ENCODE results near the gene APIP.

The APIP gene

GRCh38 chr11:34916015-34916842 is at the start of gene APIP, which contains the start of gene PDHX:
Gene APIP, minus strand, starts transcription at chr11:34916379. Its CDS starts 95 bp downstream, at chr11:34916284.
Gene PDHX, plus strand, starts transcription at chr11:34916618. Its CDS starts 38 bp downstream, at chr11:34916656.
- peak; percentile 96 for DNase-seq (ENCODE audit: low read depth)

- no peak for DNase-seq (ENCODE audit: low read depth)
Measured at GRCh38 chr11:34964610-34965331, 48.6 kb upstream of the APIP start.

GRCh38 chr11:34963351-34963750 is 47.2 kb upstream of the APIP start:
- no peak for DNase-seq (ENCODE audit: low read depth)

- DNase-seq (ENCODE audit: low read depth): no peak
Measured at GRCh38 chr11:34962034-34962433, 45.9 kb upstream of the APIP start.

- no peak for DNase-seq (ENCODE audit: low read depth)
Measured at GRCh38 chr11:34960277-34960676, 44.1 kb upstream of the APIP start.

- DNase-seq (ENCODE audit: low read depth): no peak
Measured at GRCh38 chr11:34959770-34960169, 43.6 kb upstream of the APIP start.

GRCh38 chr11:34957606-34958005 is 41.4 kb upstream of the APIP start:
- no peak for DNase-seq (ENCODE audit: low read depth)

- DNase-seq (ENCODE audit: low read depth): no peak
Measured at GRCh38 chr11:34957206-34957605, 41.0 kb upstream of the APIP start.

GRCh38 chr11:34953955-34954354 is 37.8 kb upstream of the APIP start:
- no peak for DNase-seq (ENCODE audit: low read depth)

GRCh38 chr11:34948696-34949095 is 32.5 kb upstream of the APIP start:
- no peak for DNase-seq (ENCODE audit: low read depth)

GRCh38 chr11:34944692-34945091 is 28.5 kb upstream of the APIP start:
- no peak for DNase-seq (ENCODE audit: low read depth)

GRCh38 chr11:34941688-34942087 is 25.5 kb upstream of the APIP start:
- no peak for DNase-seq (ENCODE audit: low read depth)

- no peak for DNase-seq (ENCODE audit: low read depth)
Measured at GRCh38 chr11:34940026-34940677, 24.0 kb upstream of the APIP start.

- no peak for DNase-seq (ENCODE audit: low read depth)
Measured at GRCh38 chr11:34938611-34939010, 22.4 kb upstream of the APIP start.

- DNase-seq (ENCODE audit: low read depth): no peak
Measured at GRCh38 chr11:34936945-34937629, 20.9 kb upstream of the APIP start.

GRCh38 chr11:34929794-34930763 is 13.9 kb upstream of the APIP start:
- DNase-seq (ENCODE audit: low read depth): no peak

GRCh38 chr11:34928960-34929680 is 12.9 kb upstream of the APIP start:
- DNase-seq (ENCODE audit: low read depth): no peak

- DNase-seq (ENCODE audit: low read depth): no peak
Measured at GRCh38 chr11:34928268-34928959, 12.2 kb upstream of the APIP start.

- no peak for DNase-seq (ENCODE audit: low read depth)
Measured at GRCh38 chr11:34926831-34927132, 10.6 kb upstream of the APIP start.
